H1 (cell line): Measurements from ENCODE around the gene RNF212.

Source experiments
- BACH1 ChIP-seq: IDR thresholded peaks from 2 replicates; pipeline ENCODE4 v1.6.1; 2012; ENCODE audit warnings: low read length, improper control_type of control experiment
- BCL11A ChIP-seq, 2 experiments: IDR thresholded peaks; one replicate each; pipeline ENCODE4 v1.6.1; 2011; ENCODE audit warnings: low read depth in 2 of 2, low read length in 2 of 2, mild to moderate bottlenecking in 2 of 2
- CEBPB ChIP-seq: IDR thresholded peaks from 2 replicates; pipeline ENCODE4 v1.6.1; 2012; ENCODE audit warnings: low read depth, low read length
- EGR1 ChIP-seq: IDR thresholded peaks from 2 replicates; pipeline ENCODE4 v1.6.1; 2011; ENCODE audit warnings: low read depth, low read length, borderline replicate concordance
- JUND ChIP-seq: IDR thresholded peaks from 2 replicates; pipeline ENCODE4 v1.6.1; 2011; ENCODE audit warnings: mild to moderate bottlenecking, improper control_type of control experiment, low read length
- RFX5 ChIP-seq: IDR thresholded peaks from 2 replicates; pipeline ENCODE4 v1.6.1; 2011; ENCODE audit warnings: low read depth, low read length, improper control_type of control experiment, borderline replicate concordance
- TAF1 ChIP-seq: IDR thresholded peaks from 2 replicates; pipeline ENCODE4 v1.6.1; 2011; ENCODE audit warnings: mild to moderate bottlenecking, low read depth, low read length
- TF ChIP-seq, protein P1 (sequence below): IDR thresholded peaks from 2 replicates; pipeline ENCODE4 v1.6.1; 2012; ENCODE audit warnings: inconsistent platforms
- TF ChIP-seq, protein P2 (sequence below), 3 experiments: IDR thresholded peaks; 1 replicate in 2 of 3; 2 replicates in 1 of 3; pipeline versions ENCODE4 v1.5.1 to v1.6.1; 2011; ENCODE audit warnings: low read length in 3 of 3, mild to moderate bottlenecking in 3 of 3, inconsistent platforms in 2 of 3, low read depth in 1 of 3, moderate library complexity in 1 of 3; ENCODE audit not compliant: insufficient read depth in 1 of 3; ENCODE audit errors: control extremely low read depth in 1 of 3

DNA sequence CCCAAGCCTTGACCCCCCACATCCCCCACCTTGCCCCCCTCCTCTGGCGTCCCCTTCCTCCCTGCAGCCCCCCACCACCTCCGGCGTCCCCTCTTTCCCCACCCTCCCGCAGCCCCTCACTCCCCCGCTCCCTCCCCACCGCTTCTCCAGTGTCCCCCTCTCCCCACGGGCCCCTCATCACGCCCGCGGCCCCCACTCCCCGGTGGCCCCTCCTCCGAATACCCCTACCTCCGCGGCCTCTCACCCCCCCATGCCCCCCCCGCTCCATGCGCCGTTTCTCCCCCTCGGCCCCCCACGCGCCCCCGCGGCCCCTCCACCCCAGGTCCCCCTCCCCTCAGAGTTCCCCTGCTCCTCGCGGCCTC lies 562 bp downstream of the RNF212 start:
- TF ChIP-seq BCL11A (IDR thresholded peaks at IDR 0.05; ENCODE audit: low read depth in 2 of 2, low read length in 2 of 2) (no peak), BACH1 (no peak), CEBPB (no peak), EGR1 (no peak), RFX5 (no peak), TAF1 (no peak), JUND (no peak)
- TF ChIP-seq, protein P1, sequence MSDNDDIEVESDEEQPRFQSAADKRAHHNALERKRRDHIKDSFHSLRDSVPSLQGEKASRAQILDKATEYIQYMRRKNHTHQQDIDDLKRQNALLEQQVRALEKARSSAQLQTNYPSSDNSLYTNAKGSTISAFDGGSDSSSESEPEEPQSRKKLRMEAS = no peak
- TF ChIP-seq, protein P2, sequence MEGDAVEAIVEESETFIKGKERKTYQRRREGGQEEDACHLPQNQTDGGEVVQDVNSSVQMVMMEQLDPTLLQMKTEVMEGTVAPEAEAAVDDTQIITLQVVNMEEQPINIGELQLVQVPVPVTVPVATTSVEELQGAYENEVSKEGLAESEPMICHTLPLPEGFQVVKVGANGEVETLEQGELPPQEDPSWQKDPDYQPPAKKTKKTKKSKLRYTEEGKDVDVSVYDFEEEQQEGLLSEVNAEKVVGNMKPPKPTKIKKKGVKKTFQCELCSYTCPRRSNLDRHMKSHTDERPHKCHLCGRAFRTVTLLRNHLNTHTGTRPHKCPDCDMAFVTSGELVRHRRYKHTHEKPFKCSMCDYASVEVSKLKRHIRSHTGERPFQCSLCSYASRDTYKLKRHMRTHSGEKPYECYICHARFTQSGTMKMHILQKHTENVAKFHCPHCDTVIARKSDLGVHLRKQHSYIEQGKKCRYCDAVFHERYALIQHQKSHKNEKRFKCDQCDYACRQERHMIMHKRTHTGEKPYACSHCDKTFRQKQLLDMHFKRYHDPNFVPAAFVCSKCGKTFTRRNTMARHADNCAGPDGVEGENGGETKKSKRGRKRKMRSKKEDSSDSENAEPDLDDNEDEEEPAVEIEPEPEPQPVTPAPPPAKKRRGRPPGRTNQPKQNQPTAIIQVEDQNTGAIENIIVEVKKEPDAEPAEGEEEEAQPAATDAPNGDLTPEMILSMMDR (IDR thresholded peaks at IDR 0.05; ENCODE audit: control extremely low read depth in 1 of 3, insufficient read depth in 1 of 3, low read depth in 1 of 3, low read length in 3 of 3) = no peak
